Parathyroid adenoma (tissue), 2 donors: Measurements from ENCODE around the gene GRID1.
"Not testable (repeated sequence)": the region's sequence is repeated elsewhere in the genome, so short reads cannot be mapped to it uniquely, and the experiment has no call there.

Experiments used
- H2AFZ ChIP-seq: fragments of 300-600 bp; sonication (generic); one replicate; pipeline ENCODE4 v1.7.0; 2017; ENCODE audit warnings: antibody characterized with exemption, mild to moderate bottlenecking
- H3K27ac ChIP-seq: fragments of 300-600 bp; sonication (generic); one replicate; pipeline ENCODE4 v1.7.0; 2017
- H3K27me3 ChIP-seq: fragments of 300-600 bp; sonication (generic); one replicate; pipeline ENCODE4 v1.7.0; 2017; ENCODE audit warnings: low read length; ENCODE audit not compliant: control insufficient read depth, insufficient read depth
- H3K36me3 ChIP-seq: fragments of 300-600 bp; sonication (generic); one replicate; pipeline ENCODE4 v1.7.0; 2017; ENCODE audit warnings: low read length; ENCODE audit not compliant: control insufficient read depth, insufficient read depth
- H3K4me1 ChIP-seq: fragments of 300-600 bp; sonication (generic); one replicate; pipeline ENCODE4 v1.7.0; 2017; ENCODE audit warnings: control low read depth
- H3K4me2 ChIP-seq: fragments of 300-600 bp; sonication (generic); one replicate; pipeline ENCODE4 v1.7.0; 2017; ENCODE audit warnings: low read length
- H3K4me3 ChIP-seq: fragments of 300-600 bp; sonication (generic); one replicate; pipeline ENCODE4 v1.7.0; 2017; ENCODE audit warnings: low read depth, low read length
- H3K79me2 ChIP-seq: fragments of 300-600 bp; sonication (generic); one replicate; pipeline ENCODE4 v1.7.0; 2017; ENCODE audit warnings: control low read depth
- H3K9ac ChIP-seq: fragments of 300-600 bp; sonication (generic); one replicate; pipeline ENCODE4 v1.7.0; 2017; ENCODE audit warnings: mild to moderate bottlenecking
- H3K9me3 ChIP-seq: fragments of 300-600 bp; sonication (generic); one replicate; pipeline ENCODE4 v1.7.0; 2017; ENCODE audit warnings: low read length; ENCODE audit not compliant: control insufficient read depth
- TF ChIP-seq, protein P1 (sequence below): fragments of 300-600 bp; sonication (generic); IDR thresholded peaks from one replicate; pipeline ENCODE4 v1.7.0; 2017; ENCODE audit warnings: antibody characterized with exemption, mild to moderate bottlenecking
- donor health status: primary hyperparathyroidism.

GRID1 gene

GRCh38 chr10:85851325-85851724 is 515.3 kb downstream of the GRID1 start:
- H3K4me2 ChIP-seq = no peak overlapping the region
- no peak overlapping the region for H2AFZ ChIP-seq
- no peak overlapping the region for H3K9ac ChIP-seq
- no peaks in the 10 kb centered on the region for H3K79me2 ChIP-seq
- no peaks in the 10 kb centered on the region for H3K4me1 ChIP-seq
- H3K36me3 ChIP-seq = no peaks in the 10 kb centered on the region
- no peak overlapping the region for H3K27ac ChIP-seq
- no peaks in the 10 kb centered on the region for H3K9me3 ChIP-seq
- H3K27me3 ChIP-seq = no peaks in the 10 kb centered on the region
- no peak overlapping the region for H3K4me3 ChIP-seq
- TF ChIP-seq, protein P1, sequence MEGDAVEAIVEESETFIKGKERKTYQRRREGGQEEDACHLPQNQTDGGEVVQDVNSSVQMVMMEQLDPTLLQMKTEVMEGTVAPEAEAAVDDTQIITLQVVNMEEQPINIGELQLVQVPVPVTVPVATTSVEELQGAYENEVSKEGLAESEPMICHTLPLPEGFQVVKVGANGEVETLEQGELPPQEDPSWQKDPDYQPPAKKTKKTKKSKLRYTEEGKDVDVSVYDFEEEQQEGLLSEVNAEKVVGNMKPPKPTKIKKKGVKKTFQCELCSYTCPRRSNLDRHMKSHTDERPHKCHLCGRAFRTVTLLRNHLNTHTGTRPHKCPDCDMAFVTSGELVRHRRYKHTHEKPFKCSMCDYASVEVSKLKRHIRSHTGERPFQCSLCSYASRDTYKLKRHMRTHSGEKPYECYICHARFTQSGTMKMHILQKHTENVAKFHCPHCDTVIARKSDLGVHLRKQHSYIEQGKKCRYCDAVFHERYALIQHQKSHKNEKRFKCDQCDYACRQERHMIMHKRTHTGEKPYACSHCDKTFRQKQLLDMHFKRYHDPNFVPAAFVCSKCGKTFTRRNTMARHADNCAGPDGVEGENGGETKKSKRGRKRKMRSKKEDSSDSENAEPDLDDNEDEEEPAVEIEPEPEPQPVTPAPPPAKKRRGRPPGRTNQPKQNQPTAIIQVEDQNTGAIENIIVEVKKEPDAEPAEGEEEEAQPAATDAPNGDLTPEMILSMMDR = no peak

DNA sequence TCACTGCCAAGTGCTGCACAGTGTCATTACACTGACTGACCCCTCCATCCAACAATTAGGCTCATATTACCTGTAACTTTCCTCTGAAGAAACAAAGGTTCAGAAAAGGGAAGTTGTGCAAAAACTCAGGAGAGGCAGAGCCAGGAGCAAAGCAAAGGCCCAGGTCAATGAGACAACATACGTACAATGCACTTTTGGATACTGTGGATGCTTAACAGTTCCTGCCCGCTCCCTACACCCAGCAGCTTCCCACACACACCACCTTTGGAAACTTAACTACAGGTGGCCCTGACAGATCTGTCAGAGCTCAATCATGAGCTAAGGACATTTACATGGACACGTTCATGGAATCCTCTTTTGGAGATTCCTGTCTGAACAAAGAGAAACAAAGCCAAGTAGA is 515.9 kb downstream of the GRID1 start:
- H3K9me3 ChIP-seq = no peaks in the 10 kb centered on the region
- TF ChIP-seq, protein P1 = no peak
- no peaks in the 10 kb centered on the region for H3K79me2 ChIP-seq
- H3K27me3 ChIP-seq = no peaks in the 10 kb centered on the region
- no peaks in the 10 kb centered on the region for H3K4me1 ChIP-seq
- no peak overlapping the region for H3K27ac ChIP-seq
- no peak overlapping the region for H3K4me2 ChIP-seq
- H3K9ac ChIP-seq = no peak overlapping the region
- no peak overlapping the region for H2AFZ ChIP-seq
- H3K36me3 ChIP-seq = no peaks in the 10 kb centered on the region
- H3K4me3 ChIP-seq = no peak overlapping the region

DNA sequence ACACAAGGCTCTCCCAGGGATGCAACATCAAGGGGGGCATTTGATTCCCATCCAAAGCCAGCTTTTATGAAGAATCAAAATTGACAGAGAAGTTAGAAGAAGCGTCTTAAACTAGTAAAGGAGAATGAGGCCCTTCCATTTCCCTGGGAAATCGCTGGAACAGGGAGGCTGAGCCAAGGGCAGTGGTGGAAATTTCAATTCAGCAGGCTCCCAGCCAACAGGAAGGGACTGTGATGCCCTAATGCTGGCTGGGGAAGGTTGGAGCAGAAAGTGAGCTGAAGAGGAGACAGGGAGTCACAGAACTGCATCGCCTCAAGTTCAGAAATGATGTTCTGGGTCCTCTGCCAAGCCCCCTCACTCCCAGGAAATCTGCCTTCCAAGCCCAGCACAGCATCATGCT is 517.3 kb downstream of the GRID1 start:
- Histone ChIP-seq H3K36me3 (no peaks in the 10 kb centered on the region), H3K79me2 (no peaks in the 10 kb centered on the region), H3K9ac (no peak overlapping the region), H3K9me3 (no peaks in the 10 kb centered on the region), H3K27ac (no peak overlapping the region), H3K4me2 (no peak overlapping the region), H2AFZ (no peak overlapping the region), H3K4me3 (no peak overlapping the region), H3K4me1 (no peaks in the 10 kb centered on the region), H3K27me3 (no peaks in the 10 kb centered on the region)
- TF ChIP-seq, protein P1 = no peak

DNA sequence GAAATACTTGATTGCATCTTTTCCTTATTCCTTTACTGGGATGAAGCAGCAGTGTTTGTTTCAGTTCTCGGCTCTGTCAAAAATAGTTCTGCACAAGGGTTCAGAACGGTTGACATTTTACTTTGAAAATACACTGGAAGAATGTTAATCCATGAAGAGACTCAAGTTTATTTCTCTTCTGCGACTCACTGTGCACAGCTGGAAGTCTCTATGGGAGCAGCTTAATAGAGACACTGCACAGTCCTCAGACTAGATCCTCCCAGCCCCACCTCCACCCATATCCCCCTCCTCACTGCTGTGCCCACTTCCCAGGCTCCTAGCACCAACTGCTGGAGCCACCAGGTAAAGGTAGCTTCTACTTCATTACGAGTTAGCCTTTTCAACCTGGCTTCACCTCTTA is 517.8 kb downstream of the GRID1 start:
- no peaks in the 10 kb centered on the region for H3K79me2 ChIP-seq
- H3K27ac ChIP-seq = no peak overlapping the region
- no peak overlapping the region for H3K9ac ChIP-seq

GRCh38 chr10:85847085-85847484 is 519.5 kb downstream of the GRID1 start:
- no peak overlapping the region for H3K4me2 ChIP-seq
- no peak overlapping the region for H3K9ac ChIP-seq
- no peak overlapping the region for H3K27ac ChIP-seq
- no peak overlapping the region for H3K4me3 ChIP-seq
- no peaks in the 10 kb centered on the region for H3K36me3 ChIP-seq
- H3K9me3 ChIP-seq = no peaks in the 10 kb centered on the region
- no peaks in the 10 kb centered on the region for H3K27me3 ChIP-seq
- TF ChIP-seq, protein P1 = no peak
- H2AFZ ChIP-seq = no peak overlapping the region
- H3K79me2 ChIP-seq = no peaks in the 10 kb centered on the region
- no peaks in the 10 kb centered on the region for H3K4me1 ChIP-seq

More for the DNA sequence above, 517.8 kb downstream of the GRID1 start:
- Histone ChIP-seq H3K36me3 (no peaks in the 10 kb centered on the region), H3K27me3 (no peaks in the 10 kb centered on the region), H3K4me3 (no peak overlapping the region), H3K4me2 (no peak overlapping the region), H2AFZ (no peak overlapping the region), H3K9me3 (no peaks in the 10 kb centered on the region), H3K4me1 (no peaks in the 10 kb centered on the region)
- TF ChIP-seq, protein P1 = no peak

- H3K27ac ChIP-seq, H3K4me3 ChIP-seq, H3K9me3 ChIP-seq, H3K9ac ChIP-seq, H3K79me2 ChIP-seq, H3K4me1 ChIP-seq, H2AFZ ChIP-seq, H3K27me3 ChIP-seq, H3K36me3 ChIP-seq, H3K4me2 ChIP-seq: not testable (repeated sequence)
These were observed 527.9 kb downstream of the GRID1 start for GRCh38 chr10:85838660-85839059.
